ENCODE measurements around the gene IFIT1. TPM values are rescaled to one million over a fixed set of nuclear protein-coding genes. Genes with fewer than 3 reads are reported as not detected.
A peak's percentile ranks its signal among the peaks of the same experiment; 100 is the strongest.
"Not testable (repeated sequence)": the region's sequence is repeated elsewhere in the genome, so short reads cannot be mapped to it uniquely, and the experiment has no call there.

The IFIT1 gene
- total RNA-seq, 2 experiments from 2014 or later, result 6.1 to 6.3 TPM

DNA sequence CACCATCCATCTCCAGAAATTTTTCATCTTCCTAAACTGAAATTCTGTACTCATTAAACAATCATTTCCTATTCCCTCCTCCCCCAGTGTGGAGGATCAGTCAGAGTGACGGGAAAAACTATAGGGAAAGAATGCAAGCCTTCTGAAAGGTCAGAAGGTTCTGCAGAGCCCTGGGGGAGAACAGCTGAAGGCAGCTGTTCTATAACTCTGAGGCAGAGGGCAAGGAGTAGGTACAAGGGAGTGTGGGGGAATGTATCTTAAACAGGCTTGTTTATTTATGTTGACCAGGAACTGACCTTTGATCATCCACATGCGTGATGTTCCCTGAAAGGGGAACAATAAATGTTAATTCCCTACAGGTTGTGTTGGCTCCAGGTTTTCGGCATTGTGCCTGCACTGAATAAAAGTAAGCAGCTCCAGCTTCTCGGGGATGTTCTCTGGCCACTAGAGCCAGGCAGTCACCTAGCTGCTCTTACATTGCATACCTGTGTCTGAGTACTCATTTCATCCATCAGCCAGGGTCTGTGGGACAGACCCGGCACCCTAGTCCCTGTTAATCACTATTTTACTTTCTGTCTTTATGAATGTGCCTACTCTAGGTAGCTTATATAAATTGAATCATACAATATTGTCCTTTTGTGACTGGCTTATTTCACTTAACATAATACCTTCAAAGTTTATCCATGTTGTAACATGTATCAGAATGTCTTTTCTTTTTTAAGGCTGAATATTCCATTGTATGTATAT, 5.8 kb downstream of the IFIT1 start:
- DNase-seq (no peak), ATAC-seq (no peak)
- Mint-ChIP-seq H3K27ac (no peak overlapping the region), H3K4me3 (no peak overlapping the region), H3K27me3 (no peaks in the 10 kb centered on the region), H3K36me3 (ENCODE audit: low read depth) (peaks cover 2% of the 10 kb centered on the region), H3K4me1 (ENCODE audit: low read depth) (peaks cover 14% of the 10 kb centered on the region), H3K9me3 (peaks cover 3% of the 10 kb centered on the region)
- ChIA-PET POLR2A (interaction anchor here (0.6 kb wide), 1 partner anchor 501 kb away, joined by 3 read pairs; no protein-coding TSS in a partner anchor), CTCF (no interaction called here)
- intact Hi-C loops (cut with micrococcal nuclease), result no loop called here
- TF ChIP-seq, protein P1, sequence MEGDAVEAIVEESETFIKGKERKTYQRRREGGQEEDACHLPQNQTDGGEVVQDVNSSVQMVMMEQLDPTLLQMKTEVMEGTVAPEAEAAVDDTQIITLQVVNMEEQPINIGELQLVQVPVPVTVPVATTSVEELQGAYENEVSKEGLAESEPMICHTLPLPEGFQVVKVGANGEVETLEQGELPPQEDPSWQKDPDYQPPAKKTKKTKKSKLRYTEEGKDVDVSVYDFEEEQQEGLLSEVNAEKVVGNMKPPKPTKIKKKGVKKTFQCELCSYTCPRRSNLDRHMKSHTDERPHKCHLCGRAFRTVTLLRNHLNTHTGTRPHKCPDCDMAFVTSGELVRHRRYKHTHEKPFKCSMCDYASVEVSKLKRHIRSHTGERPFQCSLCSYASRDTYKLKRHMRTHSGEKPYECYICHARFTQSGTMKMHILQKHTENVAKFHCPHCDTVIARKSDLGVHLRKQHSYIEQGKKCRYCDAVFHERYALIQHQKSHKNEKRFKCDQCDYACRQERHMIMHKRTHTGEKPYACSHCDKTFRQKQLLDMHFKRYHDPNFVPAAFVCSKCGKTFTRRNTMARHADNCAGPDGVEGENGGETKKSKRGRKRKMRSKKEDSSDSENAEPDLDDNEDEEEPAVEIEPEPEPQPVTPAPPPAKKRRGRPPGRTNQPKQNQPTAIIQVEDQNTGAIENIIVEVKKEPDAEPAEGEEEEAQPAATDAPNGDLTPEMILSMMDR (IDR thresholded peaks at IDR 0.05), result no peak

DNA sequence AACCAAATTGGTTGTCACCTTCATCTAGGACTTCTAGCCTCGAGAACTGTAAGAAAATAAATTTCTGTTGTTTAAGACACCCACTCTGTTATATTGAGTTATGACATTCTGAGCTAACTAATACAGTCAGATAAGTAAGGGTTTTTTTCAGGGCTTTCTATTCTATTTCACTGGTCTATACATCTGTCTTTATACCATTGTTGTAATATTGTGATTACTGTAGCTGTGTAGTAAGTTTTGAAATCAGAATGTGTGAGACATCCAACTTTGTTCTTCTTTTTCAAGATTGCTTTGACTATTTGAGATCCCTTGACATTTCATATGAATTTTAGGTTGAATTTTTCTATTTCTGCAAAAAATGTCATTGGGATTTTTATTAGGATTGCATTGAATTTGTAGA, 7.5 kb downstream of the IFIT1 start:
- ChIA-PET POLR2A (no interaction called here), CTCF (interaction anchor here (1.3 kb wide), 1 partner anchor 17 kb away, joined by 3 read pairs; no protein-coding TSS in a partner anchor)
- H3K36me3 Mint-ChIP-seq (ENCODE audit: low read depth), result peaks cover 4% of the 10 kb centered on the region
- DNase-seq (no peak), ATAC-seq (no peak)
- TF ChIP-seq, protein P1 (IDR thresholded peaks at IDR 0.05), result no peak
- peaks cover 3% of the 10 kb centered on the region for H3K9me3 Mint-ChIP-seq
- no peaks in the 10 kb centered on the region for H3K27me3 Mint-ChIP-seq
- H3K27ac Mint-ChIP-seq, result no peak overlapping the region
- intact Hi-C loops (cut with micrococcal nuclease), result no loop called here
- H3K4me3 Mint-ChIP-seq, result no peak overlapping the region
- peaks cover 11% of the 10 kb centered on the region for H3K4me1 Mint-ChIP-seq (ENCODE audit: low read depth)

DNA sequence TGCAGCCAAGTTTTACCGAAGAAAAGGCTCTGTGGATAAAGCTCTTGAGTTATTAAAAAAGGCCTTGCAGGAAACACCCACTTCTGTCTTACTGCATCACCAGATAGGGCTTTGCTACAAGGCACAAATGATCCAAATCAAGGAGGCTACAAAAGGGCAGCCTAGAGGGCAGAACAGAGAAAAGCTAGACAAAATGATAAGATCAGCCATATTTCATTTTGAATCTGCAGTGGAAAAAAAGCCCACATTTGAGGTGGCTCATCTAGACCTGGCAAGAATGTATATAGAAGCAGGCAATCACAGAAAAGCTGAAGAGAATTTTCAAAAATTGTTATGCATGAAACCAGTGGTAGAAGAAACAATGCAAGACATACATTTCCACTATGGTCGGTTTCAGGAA, 10.6 kb downstream of the IFIT1 start:
- no peak overlapping the region for H3K27ac Mint-ChIP-seq
- no peaks in the 10 kb centered on the region for H3K27me3 Mint-ChIP-seq
- CTCF ChIA-PET, result interaction anchor here (0.9 to 1.9 kb wide), 4 partner anchors 11 to 160 kb away, joined by 3 to 6 read pairs (median 4); partner anchors contain the start of genes IFIT1 and IFIT5
- peaks cover 2% of the 10 kb centered on the region for H3K36me3 Mint-ChIP-seq (ENCODE audit: low read depth)
- intact Hi-C loops (cut with micrococcal nuclease), result no loop called here
- POLR2A ChIA-PET, result interaction anchor here (1.6 kb wide), 1 partner anchor 10 kb away, joined by 5 read pairs; the partner anchor contains the start of gene IFIT1
- no peak overlapping the region for H3K4me3 Mint-ChIP-seq
- TF ChIP-seq, protein P1 (IDR thresholded peaks at IDR 0.05), result no peak
- DNase-seq (no peak), ATAC-seq (peak; percentile 17)
- no peaks in the 10 kb centered on the region for H3K9me3 Mint-ChIP-seq
- H3K4me1 Mint-ChIP-seq (ENCODE audit: low read depth), result peaks cover 7% of the 10 kb centered on the region

DNA sequence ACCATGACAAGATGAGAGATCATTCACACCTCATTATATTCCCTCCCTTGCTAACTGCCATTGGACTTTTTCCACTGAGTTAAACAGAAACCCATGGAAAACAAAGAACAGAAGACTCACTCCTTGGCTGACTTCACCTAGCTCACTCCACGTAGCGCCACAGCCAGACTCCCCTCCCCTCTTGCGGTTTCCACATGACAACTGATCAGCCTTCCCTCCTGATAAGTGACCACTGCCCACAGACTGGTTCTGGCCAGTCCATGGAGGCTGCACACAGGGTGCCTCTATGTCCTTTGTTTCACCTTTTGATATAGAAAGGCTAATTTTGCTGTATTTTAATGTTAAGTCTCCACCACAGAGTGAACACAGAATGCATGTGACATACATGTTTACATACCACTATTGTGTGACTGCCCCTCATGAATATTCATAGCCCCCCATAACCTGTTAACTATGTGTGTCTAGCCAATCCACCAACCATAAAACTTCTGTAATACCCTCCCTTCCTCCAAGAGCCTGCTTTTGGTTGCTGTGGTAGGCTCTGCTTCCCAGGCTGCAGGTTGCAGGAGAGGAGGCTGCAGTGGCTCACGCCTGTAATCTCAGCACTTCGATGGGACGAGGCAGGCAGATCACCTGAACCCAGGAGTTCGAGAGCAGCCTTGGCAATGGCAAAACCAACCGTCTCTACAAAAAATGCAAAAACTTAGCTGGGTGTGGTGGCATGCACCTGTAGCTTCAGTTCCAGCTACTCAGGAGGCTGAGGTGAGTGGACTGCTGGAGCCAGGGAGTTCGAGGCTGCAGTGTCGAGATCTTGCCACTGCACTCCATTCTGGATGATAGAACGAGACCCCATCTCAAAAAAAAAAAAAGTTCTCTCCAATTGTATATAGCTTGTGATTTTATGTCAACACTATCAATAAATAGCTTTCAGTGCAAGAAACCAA, 12.0 kb downstream of the IFIT1 start:
- H3K4me1 Mint-ChIP-seq (ENCODE audit: low read depth), result no peaks in the 10 kb centered on the region
- no peak overlapping the region for H3K4me3 Mint-ChIP-seq
- ChIA-PET POLR2A (interaction anchor here (1.1 kb wide), 1 partner anchor 19 kb away, joined by 3 read pairs; no protein-coding TSS in a partner anchor), CTCF (interaction anchor here (1.2 to 1.4 kb wide), 2 partner anchors 15 to 35 kb away, joined by 3 read pairs; no protein-coding TSS in a partner anchor)
- no peaks in the 10 kb centered on the region for H3K27me3 Mint-ChIP-seq
- no peak overlapping the region for H3K27ac Mint-ChIP-seq
- intact Hi-C loops (cut with micrococcal nuclease), result no loop called here
- peaks cover 2% of the 10 kb centered on the region for H3K36me3 Mint-ChIP-seq (ENCODE audit: low read depth)
- TF ChIP-seq, protein P1 (IDR thresholded peaks at IDR 0.05), result no peak
- DNase-seq, result no peak
- H3K9me3 Mint-ChIP-seq, result no peaks in the 10 kb centered on the region
- ATAC-seq, result no peak

DNA sequence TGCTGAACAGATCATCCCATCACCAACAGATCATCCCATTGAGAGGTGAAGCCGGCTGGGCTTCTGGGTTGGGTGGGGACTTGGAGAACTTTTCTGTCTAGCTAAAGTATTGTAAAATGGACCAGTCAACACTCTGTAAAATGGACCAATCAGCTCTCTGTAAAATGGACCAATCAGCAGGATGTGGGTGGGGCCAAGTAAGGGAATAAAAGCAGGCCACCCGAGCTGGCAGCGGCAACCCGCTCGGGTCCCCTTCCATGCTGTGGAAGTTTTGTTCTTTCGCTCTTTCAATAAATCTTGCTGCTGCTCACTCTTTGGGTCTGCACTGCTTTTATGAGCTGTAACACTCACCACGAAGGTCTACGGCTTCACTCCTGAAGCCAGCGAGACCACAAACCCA, 13.8 kb downstream of the IFIT1 start:
- POLR2A ChIA-PET; intact Hi-C loops (cut with micrococcal nuclease); ATAC-seq; DNase-seq; H3K27me3 Mint-ChIP-seq; H3K4me1 Mint-ChIP-seq (ENCODE audit: low read depth); CTCF ChIA-PET; H3K27ac Mint-ChIP-seq; H3K9me3 Mint-ChIP-seq; H3K36me3 Mint-ChIP-seq (ENCODE audit: low read depth); H3K4me3 Mint-ChIP-seq: not testable (repeated sequence)

DNA sequence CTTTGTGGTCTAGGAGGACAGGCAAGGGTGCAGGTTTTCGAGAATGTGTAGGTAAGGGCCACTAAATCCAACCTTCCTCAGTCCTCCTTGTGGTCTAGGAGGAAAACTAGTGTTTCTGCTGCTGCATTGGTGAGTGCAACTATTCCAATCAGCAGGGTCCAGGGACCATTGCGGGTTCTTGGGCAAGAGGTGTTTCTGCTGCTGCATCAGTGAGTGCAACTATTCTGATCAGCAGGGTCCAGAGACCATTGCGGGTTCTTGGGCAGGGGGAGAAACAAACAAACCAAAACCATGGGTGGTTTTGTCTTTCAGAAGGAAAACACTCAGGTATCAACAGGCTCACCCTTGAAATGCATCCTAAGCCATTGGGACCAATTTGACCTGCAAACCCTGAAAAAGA, 15.4 kb downstream of the IFIT1 start:
- H3K36me3 Mint-ChIP-seq (ENCODE audit: low read depth); POLR2A ChIA-PET; H3K4me3 Mint-ChIP-seq; ATAC-seq; H3K27me3 Mint-ChIP-seq; H3K27ac Mint-ChIP-seq; CTCF ChIA-PET; intact Hi-C loops (cut with micrococcal nuclease); H3K9me3 Mint-ChIP-seq; DNase-seq: not testable (repeated sequence)
- peaks cover 17% of the 10 kb centered on the region for H3K4me1 Mint-ChIP-seq (ENCODE audit: low read depth)

DNA sequence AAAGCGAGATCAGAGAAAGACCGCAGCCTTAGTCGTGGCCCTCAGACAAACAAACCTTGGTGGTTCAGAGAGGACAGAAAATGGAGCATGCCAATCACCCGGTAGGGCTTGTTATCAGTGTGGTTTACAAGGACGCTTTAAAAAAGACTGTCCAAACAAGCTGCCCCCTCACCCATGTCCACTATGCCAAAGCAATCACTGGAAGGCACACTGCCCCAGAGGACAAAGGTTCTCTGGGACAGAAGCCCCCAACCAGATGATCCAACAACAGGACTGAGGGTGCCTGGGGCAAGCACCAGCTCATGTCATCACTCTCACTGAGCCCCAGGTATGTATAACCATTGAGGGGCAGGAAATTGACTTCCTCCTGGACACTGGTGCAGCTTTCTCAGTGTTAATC, 16.9 kb downstream of the IFIT1 start:
- H3K27ac Mint-ChIP-seq; H3K4me3 Mint-ChIP-seq; CTCF ChIA-PET; POLR2A ChIA-PET; H3K36me3 Mint-ChIP-seq (ENCODE audit: low read depth); H3K9me3 Mint-ChIP-seq; H3K27me3 Mint-ChIP-seq; DNase-seq; intact Hi-C loops (cut with micrococcal nuclease); ATAC-seq: not testable (repeated sequence)
- H3K4me1 Mint-ChIP-seq (ENCODE audit: low read depth), result peaks cover 22% of the 10 kb centered on the region

DNA sequence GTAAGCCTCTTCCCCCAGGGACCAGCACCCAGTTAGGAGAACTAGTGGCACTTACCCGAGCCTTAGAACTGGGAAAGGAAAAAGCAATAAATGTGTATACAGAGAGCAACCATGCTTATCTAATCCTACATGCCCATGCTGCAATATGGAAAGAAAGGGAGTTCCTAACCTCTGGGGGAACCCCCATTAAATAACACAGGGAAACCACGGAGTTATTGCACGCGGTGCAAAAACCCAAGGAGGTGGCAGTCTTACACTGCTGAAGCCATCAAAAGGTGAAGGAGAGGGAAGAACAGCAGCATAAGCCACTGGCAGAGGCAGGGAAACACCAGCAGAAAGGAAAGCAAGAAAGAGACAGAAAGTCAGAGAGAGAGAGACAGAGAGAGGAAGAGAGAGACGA, 18.1 kb downstream of the IFIT1 start:
- H3K27me3 Mint-ChIP-seq; H3K9me3 Mint-ChIP-seq; intact Hi-C loops (cut with micrococcal nuclease); CTCF ChIA-PET; H3K4me3 Mint-ChIP-seq; POLR2A ChIA-PET; H3K27ac Mint-ChIP-seq; ATAC-seq: not testable (repeated sequence)
- DNase-seq, result peak; percentile 18
- Mint-ChIP-seq H3K4me1 (ENCODE audit: low read depth) (peaks cover 26% of the 10 kb centered on the region), H3K36me3 (ENCODE audit: low read depth) (peaks cover 10% of the 10 kb centered on the region)
